ENCODE data around the gene DOCK2. TPM values are rescaled to one million over a fixed set of nuclear protein-coding genes. Genes with fewer than 3 reads are reported as not detected.
A peak's percentile ranks its signal among the peaks of the same experiment; 100 is the strongest.

DOCK2 gene
- total RNA-seq, 1 donor from 2014 or later: 0.77 TPM

GRCh38 chr5:169631360-169631759 is 5.7 kb upstream of the DOCK2 start:
- TF ChIP-seq, protein P1, sequence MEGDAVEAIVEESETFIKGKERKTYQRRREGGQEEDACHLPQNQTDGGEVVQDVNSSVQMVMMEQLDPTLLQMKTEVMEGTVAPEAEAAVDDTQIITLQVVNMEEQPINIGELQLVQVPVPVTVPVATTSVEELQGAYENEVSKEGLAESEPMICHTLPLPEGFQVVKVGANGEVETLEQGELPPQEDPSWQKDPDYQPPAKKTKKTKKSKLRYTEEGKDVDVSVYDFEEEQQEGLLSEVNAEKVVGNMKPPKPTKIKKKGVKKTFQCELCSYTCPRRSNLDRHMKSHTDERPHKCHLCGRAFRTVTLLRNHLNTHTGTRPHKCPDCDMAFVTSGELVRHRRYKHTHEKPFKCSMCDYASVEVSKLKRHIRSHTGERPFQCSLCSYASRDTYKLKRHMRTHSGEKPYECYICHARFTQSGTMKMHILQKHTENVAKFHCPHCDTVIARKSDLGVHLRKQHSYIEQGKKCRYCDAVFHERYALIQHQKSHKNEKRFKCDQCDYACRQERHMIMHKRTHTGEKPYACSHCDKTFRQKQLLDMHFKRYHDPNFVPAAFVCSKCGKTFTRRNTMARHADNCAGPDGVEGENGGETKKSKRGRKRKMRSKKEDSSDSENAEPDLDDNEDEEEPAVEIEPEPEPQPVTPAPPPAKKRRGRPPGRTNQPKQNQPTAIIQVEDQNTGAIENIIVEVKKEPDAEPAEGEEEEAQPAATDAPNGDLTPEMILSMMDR (conservative IDR thresholded peaks at IDR 0.05): no peak
- Mint-ChIP-seq H3K4me1 (no peaks in the 10 kb centered on the region), H3K4me3 (no peak overlapping the region), H3K27me3 (ENCODE audit: low read depth) (peaks cover 11% of the 10 kb centered on the region), H3K27ac (ENCODE audit: unreplicated experiment) (no peak overlapping the region), H3K9me3 (peaks cover 7% of the 10 kb centered on the region), H3K36me3 (ENCODE audit: low read depth) (no peaks in the 10 kb centered on the region)
- no peak for DNase-seq (ENCODE audit: low read depth, low spot score)

GRCh38 chr5:169632946-169633345 is 4.1 kb upstream of the DOCK2 start:
- Mint-ChIP-seq H3K27me3 (ENCODE audit: low read depth) (peaks cover 18% of the 10 kb centered on the region), H3K9me3 (peaks cover 4% of the 10 kb centered on the region)

GRCh38 chr5:169634606-169635005 is 2.5 kb upstream of the DOCK2 start:
- Mint-ChIP-seq H3K9me3 (peaks cover 12% of the 10 kb centered on the region), H3K4me3 (no peak overlapping the region), H3K4me1 (peaks cover 3% of the 10 kb centered on the region), H3K27me3 (ENCODE audit: low read depth) (peaks cover 21% of the 10 kb centered on the region), H3K36me3 (ENCODE audit: low read depth) (no peaks in the 10 kb centered on the region), H3K27ac (ENCODE audit: unreplicated experiment) (no peak overlapping the region)
- TF ChIP-seq, protein P1 (conservative IDR thresholded peaks at IDR 0.05): no peak
- DNase-seq (ENCODE audit: low read depth, low spot score): no peak

More at GRCh38 chr5:169632946-169633345, 4.1 kb upstream of the DOCK2 start:
- TF ChIP-seq, protein P1 (conservative IDR thresholded peaks at IDR 0.05): no peak
- Mint-ChIP-seq H3K27ac (ENCODE audit: unreplicated experiment) (no peak overlapping the region), H3K36me3 (ENCODE audit: low read depth) (no peaks in the 10 kb centered on the region), H3K4me1 (peaks cover 3% of the 10 kb centered on the region), H3K4me3 (no peak overlapping the region)
- DNase-seq (ENCODE audit: low read depth, low spot score): no peak

DNA sequence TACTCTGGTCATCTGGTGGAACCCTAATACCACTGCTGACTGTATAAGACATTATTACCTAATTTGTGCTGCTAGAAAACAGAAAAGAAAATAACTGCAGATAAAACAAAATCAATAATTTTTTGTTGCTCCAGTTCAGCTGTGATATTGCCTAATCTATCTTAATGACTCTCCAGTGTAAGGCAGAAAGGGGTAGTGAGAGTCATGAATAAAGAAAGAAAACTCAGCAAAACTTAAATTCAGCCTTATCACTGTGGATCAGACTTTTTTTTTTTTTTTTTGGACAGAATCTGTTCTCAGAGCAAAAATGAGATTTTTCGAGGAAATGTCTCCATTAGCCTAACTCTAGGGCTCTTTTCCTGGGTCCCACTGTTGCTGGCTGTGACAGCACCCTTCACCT is 1.1 kb upstream of the DOCK2 start:
- peak overlapping the region; percentile 55 for H3K4me3 Mint-ChIP-seq
- TF ChIP-seq, protein P1 (conservative IDR thresholded peaks at IDR 0.05): no peak
- H3K36me3 Mint-ChIP-seq (ENCODE audit: low read depth): no peaks in the 10 kb centered on the region
- H3K9me3 Mint-ChIP-seq: peaks cover 16% of the 10 kb centered on the region
- H3K27ac Mint-ChIP-seq (ENCODE audit: unreplicated experiment): no peak overlapping the region
- peaks cover 3% of the 10 kb centered on the region for H3K4me1 Mint-ChIP-seq
- DNase-seq (ENCODE audit: low read depth, low spot score): no peak
- peaks cover 25% of the 10 kb centered on the region for H3K27me3 Mint-ChIP-seq (ENCODE audit: low read depth)

DNA sequence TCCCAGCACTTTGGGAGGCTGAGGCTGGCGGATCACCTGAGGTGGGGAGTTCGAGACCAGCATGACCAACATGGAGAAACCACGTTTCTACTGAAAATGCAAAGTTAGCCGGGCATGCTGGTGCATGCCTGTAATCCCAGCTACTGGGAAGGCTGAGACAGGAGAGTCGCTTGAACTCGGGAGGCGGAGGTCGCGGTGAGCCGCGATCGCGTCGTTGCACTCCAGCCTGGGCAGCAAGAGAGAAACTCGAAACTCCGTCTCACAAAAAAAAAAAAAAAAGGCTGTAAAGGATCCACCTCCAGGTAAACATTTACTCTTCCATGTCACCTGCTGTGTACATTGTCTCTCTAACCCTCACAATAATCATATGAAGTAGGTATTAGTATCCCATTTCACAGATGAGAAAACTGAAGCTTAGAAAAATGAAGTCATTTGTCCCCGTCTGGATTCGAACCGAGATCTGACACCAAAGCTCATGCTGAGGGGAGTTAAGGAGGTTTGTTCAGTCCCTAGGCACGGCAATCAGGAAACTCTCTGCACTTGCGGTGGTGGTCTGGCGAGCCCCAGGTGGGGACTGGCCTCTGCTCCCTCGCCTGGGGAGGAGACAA is 494 bp upstream of the DOCK2 start:
- peak overlapping the region; percentile 47 for H3K4me3 Mint-ChIP-seq

More for the DNA sequence above, 494 bp upstream of the DOCK2 start:
- Mint-ChIP-seq H3K4me1 (peaks cover 3% of the 10 kb centered on the region), H3K36me3 (ENCODE audit: low read depth) (no peaks in the 10 kb centered on the region), H3K9me3 (peaks cover 16% of the 10 kb centered on the region), H3K27me3 (ENCODE audit: low read depth) (peaks cover 28% of the 10 kb centered on the region), H3K27ac (ENCODE audit: unreplicated experiment) (no peak overlapping the region)
- DNase-seq (ENCODE audit: low read depth, low spot score): no peak
- TF ChIP-seq, protein P1 (conservative IDR thresholded peaks at IDR 0.05): no peak
